WTC11 (cell line): ENCODE data around the gene CIAPIN1. TPM values are rescaled to one million over a fixed set of nuclear protein-coding genes. Genes with fewer than 3 reads are reported as not detected.

Source experiments
- ATAC-seq: fragments of 200-7000 bp; cut with Tn5 transposase; 2 replicates; pipeline ENCODE4 v1.10.0; 2021; ENCODE audit warnings: mild to moderate bottlenecking, moderate library complexity
- CTCF ChIA-PET: fragments of 300-600 bp; sonication (Branson Sonifier 250); formaldehyde crosslinking; loops from one replicate; lab custom pipeline; 2021; ENCODE audit warnings: antibody characterized with exemption; lab: Charles Lee
- POLR2A ChIA-PET: fragments of 350-600 bp; sonication (Branson Sonifier 250); formaldehyde crosslinking; loops from one replicate; lab custom pipeline; 2021; ENCODE audit warnings: antibody characterized with exemption; lab: Charles Lee
- DNase-seq: peaks from one replicate; pipeline ENCODE4 v3.0.0; 2021; ENCODE audit warnings: low spot score
- H3K27ac Mint-ChIP-seq: 2 replicates; pipeline ENCODE4 v1.8.0; 2021; ENCODE audit warnings: mixed read lengths
- H3K27me3 Mint-ChIP-seq: 2 replicates; pipeline ENCODE4 v1.8.0; 2021; ENCODE audit warnings: low read depth, mild to moderate bottlenecking, moderate library complexity, mixed read lengths
- H3K36me3 Mint-ChIP-seq: 2 replicates; pipeline ENCODE4 v1.8.0; 2021; ENCODE audit warnings: mixed read lengths
- H3K4me1 Mint-ChIP-seq: 2 replicates; pipeline ENCODE4 v1.8.0; 2022; ENCODE audit warnings: mixed read lengths
- H3K4me3 Mint-ChIP-seq: 2 replicates; pipeline ENCODE4 v1.8.0; 2021; ENCODE audit warnings: mild to moderate bottlenecking, moderate library complexity, mixed read lengths
- H3K9me3 Mint-ChIP-seq: 2 replicates; pipeline ENCODE4 v1.8.0; 2021; ENCODE audit warnings: mixed read lengths
- CREB1 ChIP-seq: sonication (generic); formaldehyde crosslinking; IDR thresholded peaks from 2 replicates; pipeline ENCODE4 v1.8.0; 2023; ENCODE audit warnings: mild to moderate bottlenecking, missing genetic modification reagents
- GABPB1 ChIP-seq: sonication (generic); formaldehyde crosslinking; IDR thresholded peaks from 2 replicates; pipeline ENCODE4 v1.8.1; 2023; ENCODE audit warnings: mild to moderate bottlenecking, missing genetic modification reagents
- HMGA2 ChIP-seq: fragments of 250-450 bp; sonication (Bioruptor Pico); IDR thresholded peaks from 2 replicates; pipeline ENCODE4 v1.4.0; 2021; ENCODE audit warnings: mild to moderate bottlenecking, moderate library complexity
- NFYB ChIP-seq: sonication (generic); formaldehyde crosslinking; conservative IDR thresholded peaks from 2 replicates; pipeline ENCODE4 v1.8.0; 2022; ENCODE audit warnings: low read depth, missing genetic modification reagents
- SMAD4 ChIP-seq: sonication (generic); formaldehyde crosslinking; IDR thresholded peaks from 2 replicates; pipeline ENCODE4 v1.8.0; 2022; ENCODE audit warnings: mild to moderate bottlenecking, missing genetic modification reagents
- SP1 ChIP-seq: sonication (generic); formaldehyde crosslinking; conservative IDR thresholded peaks from 2 replicates; pipeline ENCODE4 v1.8.1; 2022; ENCODE audit warnings: missing genetic modification reagents
- ZNF263 ChIP-seq: sonication (generic); formaldehyde crosslinking; IDR thresholded peaks from 2 replicates; pipeline ENCODE4 v1.8.1; 2022; ENCODE audit warnings: low read depth, mild to moderate bottlenecking, moderate library complexity, missing genetic modification reagents
- total RNA-seq: library from RNA; stranded (reverse); gene quantifications from 3 replicates; pipeline ENCODE4 v1.2.3, GENCODE V29; 2021
- TF ChIP-seq, protein P1 (sequence below): fragments of 250-450 bp; sonication (Bioruptor Pico); IDR thresholded peaks from 2 replicates; pipeline ENCODE4 v1.9.0; 2021; ENCODE audit warnings: mild to moderate bottlenecking
- TF ChIP-seq, protein P2 (sequence below): sonication (generic); formaldehyde crosslinking; IDR thresholded peaks from 2 replicates; pipeline ENCODE4 v1.8.0; 2023; ENCODE audit warnings: mild to moderate bottlenecking, missing genetic modification reagents
- TF ChIP-seq, protein P3 (sequence below): sonication (generic); formaldehyde crosslinking; IDR thresholded peaks from 2 replicates; pipeline ENCODE4 v1.8.1; 2022; ENCODE audit warnings: missing genetic modification reagents, borderline replicate concordance
- TF ChIP-seq, protein P4 (sequence below): sonication (generic); formaldehyde crosslinking; IDR thresholded peaks from 2 replicates; pipeline ENCODE4 v1.8.1; 2022; ENCODE audit warnings: low read depth, missing genetic modification reagents, borderline replicate concordance
- TF ChIP-seq, protein P5 (sequence below): fragments of 250-450 bp; sonication (Bioruptor Pico); IDR thresholded peaks from 2 replicates; pipeline ENCODE4 v2.1.2; 2022; ENCODE audit warnings: mild to moderate bottlenecking, moderate library complexity
- TF ChIP-seq, protein P6 (sequence below): sonication (generic); formaldehyde crosslinking; conservative IDR thresholded peaks from 2 replicates; pipeline ENCODE4 v1.8.1; 2022; ENCODE audit warnings: mild to moderate bottlenecking, missing genetic modification reagents

Gene CIAPIN1
- total RNA-seq, 1 experiment from 2014 or later, result 87.9 TPM

DNA sequence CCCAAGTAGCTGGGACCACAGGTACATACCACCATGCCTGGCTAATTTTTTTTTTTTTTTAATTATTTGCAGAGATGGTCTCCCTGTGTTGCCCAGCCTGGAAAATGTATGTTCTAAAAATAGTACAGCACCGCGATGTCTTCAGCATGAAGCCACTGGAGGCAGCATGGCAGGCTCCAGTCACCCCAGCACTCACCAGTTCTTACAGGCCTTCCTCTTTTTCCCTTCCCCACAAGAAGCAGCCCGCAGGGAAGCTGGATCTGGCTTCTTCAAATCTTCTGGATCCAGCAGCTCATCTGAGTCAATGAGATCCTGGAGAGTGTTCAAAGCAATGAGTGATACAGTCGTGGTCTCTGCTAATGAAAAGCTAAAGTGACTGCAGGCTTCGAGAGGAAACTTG, 16.2 kb downstream of the CIAPIN1 start (continued):
- TF ChIP-seq, protein P1, sequence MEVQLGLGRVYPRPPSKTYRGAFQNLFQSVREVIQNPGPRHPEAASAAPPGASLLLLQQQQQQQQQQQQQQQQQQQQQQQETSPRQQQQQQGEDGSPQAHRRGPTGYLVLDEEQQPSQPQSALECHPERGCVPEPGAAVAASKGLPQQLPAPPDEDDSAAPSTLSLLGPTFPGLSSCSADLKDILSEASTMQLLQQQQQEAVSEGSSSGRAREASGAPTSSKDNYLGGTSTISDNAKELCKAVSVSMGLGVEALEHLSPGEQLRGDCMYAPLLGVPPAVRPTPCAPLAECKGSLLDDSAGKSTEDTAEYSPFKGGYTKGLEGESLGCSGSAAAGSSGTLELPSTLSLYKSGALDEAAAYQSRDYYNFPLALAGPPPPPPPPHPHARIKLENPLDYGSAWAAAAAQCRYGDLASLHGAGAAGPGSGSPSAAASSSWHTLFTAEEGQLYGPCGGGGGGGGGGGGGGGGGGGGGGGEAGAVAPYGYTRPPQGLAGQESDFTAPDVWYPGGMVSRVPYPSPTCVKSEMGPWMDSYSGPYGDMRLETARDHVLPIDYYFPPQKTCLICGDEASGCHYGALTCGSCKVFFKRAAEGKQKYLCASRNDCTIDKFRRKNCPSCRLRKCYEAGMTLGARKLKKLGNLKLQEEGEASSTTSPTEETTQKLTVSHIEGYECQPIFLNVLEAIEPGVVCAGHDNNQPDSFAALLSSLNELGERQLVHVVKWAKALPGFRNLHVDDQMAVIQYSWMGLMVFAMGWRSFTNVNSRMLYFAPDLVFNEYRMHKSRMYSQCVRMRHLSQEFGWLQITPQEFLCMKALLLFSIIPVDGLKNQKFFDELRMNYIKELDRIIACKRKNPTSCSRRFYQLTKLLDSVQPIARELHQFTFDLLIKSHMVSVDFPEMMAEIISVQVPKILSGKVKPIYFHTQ (CRISPR knock-in tag), result no peak
- TF ChIP-seq HMGA2, result no peak
- TF ChIP-seq, protein P2, sequence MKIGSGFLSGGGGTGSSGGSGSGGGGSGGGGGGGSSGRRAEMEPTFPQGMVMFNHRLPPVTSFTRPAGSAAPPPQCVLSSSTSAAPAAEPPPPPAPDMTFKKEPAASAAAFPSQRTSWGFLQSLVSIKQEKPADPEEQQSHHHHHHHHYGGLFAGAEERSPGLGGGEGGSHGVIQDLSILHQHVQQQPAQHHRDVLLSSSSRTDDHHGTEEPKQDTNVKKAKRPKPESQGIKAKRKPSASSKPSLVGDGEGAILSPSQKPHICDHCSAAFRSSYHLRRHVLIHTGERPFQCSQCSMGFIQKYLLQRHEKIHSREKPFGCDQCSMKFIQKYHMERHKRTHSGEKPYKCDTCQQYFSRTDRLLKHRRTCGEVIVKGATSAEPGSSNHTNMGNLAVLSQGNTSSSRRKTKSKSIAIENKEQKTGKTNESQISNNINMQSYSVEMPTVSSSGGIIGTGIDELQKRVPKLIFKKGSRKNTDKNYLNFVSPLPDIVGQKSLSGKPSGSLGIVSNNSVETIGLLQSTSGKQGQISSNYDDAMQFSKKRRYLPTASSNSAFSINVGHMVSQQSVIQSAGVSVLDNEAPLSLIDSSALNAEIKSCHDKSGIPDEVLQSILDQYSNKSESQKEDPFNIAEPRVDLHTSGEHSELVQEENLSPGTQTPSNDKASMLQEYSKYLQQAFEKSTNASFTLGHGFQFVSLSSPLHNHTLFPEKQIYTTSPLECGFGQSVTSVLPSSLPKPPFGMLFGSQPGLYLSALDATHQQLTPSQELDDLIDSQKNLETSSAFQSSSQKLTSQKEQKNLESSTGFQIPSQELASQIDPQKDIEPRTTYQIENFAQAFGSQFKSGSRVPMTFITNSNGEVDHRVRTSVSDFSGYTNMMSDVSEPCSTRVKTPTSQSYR (CRISPR knock-in tag), result no peak

DNA sequence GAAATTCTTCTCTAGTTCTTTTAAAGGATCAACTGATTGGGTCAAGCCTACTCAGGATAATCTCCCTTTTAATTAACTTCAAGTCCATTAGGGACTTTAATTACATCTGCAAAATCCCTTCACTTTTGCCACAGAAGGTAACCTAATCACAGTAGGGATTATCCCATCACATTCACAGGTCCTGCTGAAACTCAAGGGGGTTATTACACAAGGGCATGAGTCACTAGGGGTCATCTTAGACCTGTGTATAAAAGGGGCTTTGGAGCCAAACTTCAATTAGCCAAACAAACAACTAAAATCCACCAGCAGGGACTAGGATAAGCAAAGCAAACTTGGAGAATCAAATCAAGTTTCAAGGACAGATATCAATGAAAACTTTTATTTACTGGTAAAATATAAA, 19.4 kb downstream of the CIAPIN1 start:
- ChIA-PET POLR2A (no interaction called here), CTCF (no interaction called here)
- TF ChIP-seq, protein P3, sequence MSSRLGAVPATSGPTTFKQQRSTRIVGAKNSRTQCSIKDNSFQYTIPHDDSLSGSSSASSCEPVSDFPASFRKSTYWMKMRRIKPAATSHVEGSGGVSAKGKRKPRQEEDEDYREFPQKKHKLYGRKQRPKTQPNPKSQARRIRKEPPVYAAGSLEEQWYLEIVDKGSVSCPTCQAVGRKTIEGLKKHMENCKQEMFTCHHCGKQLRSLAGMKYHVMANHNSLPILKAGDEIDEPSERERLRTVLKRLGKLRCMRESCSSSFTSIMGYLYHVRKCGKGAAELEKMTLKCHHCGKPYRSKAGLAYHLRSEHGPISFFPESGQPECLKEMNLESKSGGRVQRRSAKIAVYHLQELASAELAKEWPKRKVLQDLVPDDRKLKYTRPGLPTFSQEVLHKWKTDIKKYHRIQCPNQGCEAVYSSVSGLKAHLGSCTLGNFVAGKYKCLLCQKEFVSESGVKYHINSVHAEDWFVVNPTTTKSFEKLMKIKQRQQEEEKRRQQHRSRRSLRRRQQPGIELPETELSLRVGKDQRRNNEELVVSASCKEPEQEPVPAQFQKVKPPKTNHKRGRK, result no peak
- TF ChIP-seq CREB1 (CRISPR knock-in tag), result no peak
- no peak for TF ChIP-seq NFYB (CRISPR knock-in tag)
- TF ChIP-seq GABPB1 (CRISPR knock-in tag), result 0 out of 2 replicates have a peak, but pooled peaks have one; percentile 23
- TF ChIP-seq, protein P4, sequence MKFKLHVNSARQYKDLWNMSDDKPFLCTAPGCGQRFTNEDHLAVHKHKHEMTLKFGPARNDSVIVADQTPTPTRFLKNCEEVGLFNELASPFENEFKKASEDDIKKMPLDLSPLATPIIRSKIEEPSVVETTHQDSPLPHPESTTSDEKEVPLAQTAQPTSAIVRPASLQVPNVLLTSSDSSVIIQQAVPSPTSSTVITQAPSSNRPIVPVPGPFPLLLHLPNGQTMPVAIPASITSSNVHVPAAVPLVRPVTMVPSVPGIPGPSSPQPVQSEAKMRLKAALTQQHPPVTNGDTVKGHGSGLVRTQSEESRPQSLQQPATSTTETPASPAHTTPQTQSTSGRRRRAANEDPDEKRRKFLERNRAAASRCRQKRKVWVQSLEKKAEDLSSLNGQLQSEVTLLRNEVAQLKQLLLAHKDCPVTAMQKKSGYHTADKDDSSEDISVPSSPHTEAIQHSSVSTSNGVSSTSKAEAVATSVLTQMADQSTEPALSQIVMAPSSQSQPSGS (CRISPR knock-in tag), result no peak
- TF ChIP-seq ZNF263 (CRISPR knock-in tag), result no peak
- TF ChIP-seq SMAD4, result no peak
- TF ChIP-seq, protein P5, sequence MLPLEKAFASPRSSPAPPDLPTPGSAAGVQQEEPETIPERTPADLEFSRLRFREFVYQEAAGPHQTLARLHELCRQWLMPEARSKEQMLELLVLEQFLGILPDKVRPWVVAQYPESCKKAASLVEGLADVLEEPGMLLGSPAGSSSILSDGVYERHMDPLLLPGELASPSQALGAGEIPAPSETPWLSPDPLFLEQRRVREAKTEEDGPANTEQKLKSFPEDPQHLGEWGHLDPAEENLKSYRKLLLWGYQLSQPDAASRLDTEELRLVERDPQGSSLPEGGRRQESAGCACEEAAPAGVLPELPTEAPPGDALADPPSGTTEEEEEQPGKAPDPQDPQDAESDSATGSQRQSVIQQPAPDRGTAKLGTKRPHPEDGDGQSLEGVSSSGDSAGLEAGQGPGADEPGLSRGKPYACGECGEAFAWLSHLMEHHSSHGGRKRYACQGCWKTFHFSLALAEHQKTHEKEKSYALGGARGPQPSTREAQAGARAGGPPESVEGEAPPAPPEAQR, result no peak
- Mint-ChIP-seq H3K27ac (no peak overlapping the region), H3K36me3 (peaks cover 47% of the 10 kb centered on the region), H3K4me1 (no peaks in the 10 kb centered on the region), H3K4me3 (no peak overlapping the region), H3K27me3 (no peaks in the 10 kb centered on the region), H3K9me3 (no peaks in the 10 kb centered on the region)
- ATAC-seq, result no peak
- DNase-seq, result no peak

DNA sequence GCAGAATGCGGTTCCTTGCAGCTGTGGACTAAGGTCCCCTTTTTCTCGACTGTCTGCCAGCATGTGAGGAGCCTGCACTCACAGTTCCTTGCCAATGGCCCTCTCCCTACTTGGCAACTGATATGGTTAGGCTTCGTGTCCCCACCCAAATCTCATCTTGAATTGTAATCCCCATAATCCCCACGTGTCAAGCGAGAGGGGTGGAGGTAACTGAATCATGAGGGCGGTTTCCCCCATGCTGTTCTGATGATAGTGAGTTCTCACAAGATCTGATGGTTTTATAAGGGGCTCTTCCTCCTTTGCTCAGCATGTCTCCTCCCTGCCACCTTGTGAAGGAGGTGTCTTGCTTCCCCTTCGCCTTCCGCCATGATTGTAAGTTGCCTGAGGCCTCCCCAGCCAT, 19.9 kb downstream of the CIAPIN1 start:
- TF ChIP-seq, protein P6, sequence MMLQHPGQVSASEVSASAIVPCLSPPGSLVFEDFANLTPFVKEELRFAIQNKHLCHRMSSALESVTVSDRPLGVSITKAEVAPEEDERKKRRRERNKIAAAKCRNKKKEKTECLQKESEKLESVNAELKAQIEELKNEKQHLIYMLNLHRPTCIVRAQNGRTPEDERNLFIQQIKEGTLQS (CRISPR knock-in tag), result no peak
- no peak for TF ChIP-seq SP1 (CRISPR knock-in tag)
- ChIA-PET POLR2A (no interaction called here), CTCF (interaction anchor here (1.2 kb wide), 1 partner anchor 10 kb away, joined by 3 read pairs; no protein-coding TSS in a partner anchor)
- 0 out of 2 replicates have a peak overlapping the region, but pooled peaks have one; percentile 19 for H3K27ac Mint-ChIP-seq
- peaks cover 41% of the 10 kb centered on the region for H3K36me3 Mint-ChIP-seq
- H3K4me3 Mint-ChIP-seq, result no peak overlapping the region
- ATAC-seq, result no peak
- no peaks in the 10 kb centered on the region for H3K27me3 Mint-ChIP-seq
- H3K4me1 Mint-ChIP-seq, result peaks cover 4% of the 10 kb centered on the region
- no peak for DNase-seq
- no peaks in the 10 kb centered on the region for H3K9me3 Mint-ChIP-seq
